IMR-90 (cell line): ENCODE data around the gene PITX1. TPM values are rescaled to one million over a fixed set of nuclear protein-coding genes. Genes with fewer than 3 reads are reported as not detected.
"Not testable (repeated sequence)": the region's sequence is repeated elsewhere in the genome, so short reads cannot be mapped to it uniquely, and the experiment has no call there.

Experiments
- ATAC-seq: fragments of 200-7000 bp; cut with Tn5 transposase; 2 replicates; pipeline ENCODE4 v1.9.1; 2020; ENCODE audit warnings: low read depth, mild to moderate bottlenecking, moderate library complexity
- BruUV-seq: library from RNA; stranded (reverse); fragments of 400-500 nt; replicated peaks from 2 replicates; lab custom pipeline; 2021; lab: Mats Ljungman, UMichigan
- CTCF ChIA-PET: fragments of 300-600 bp; formaldehyde crosslinking; extraction: SDS; loops from one replicate; lab custom pipeline; 2021; ENCODE audit warnings: antibody characterized with exemption; lab: Yijun Ruan, JAX
- POLR2A ChIA-PET: fragments of 300-600 bp; sonication (Branson Sonifier 250); formaldehyde crosslinking; loops from one replicate; lab custom pipeline; 2022; ENCODE audit warnings: antibody characterized with exemption; ENCODE audit not compliant: unreplicated experiment; lab: Charles Lee
- DNase-seq: peaks from one replicate; pipeline ENCODE4 v3.0.0; 2013
- H2AFZ ChIP-seq: replicated peaks from 2 replicates; pipeline ENCODE3; 2013; ENCODE audit warnings: low read length, mild to moderate bottlenecking; ENCODE audit not compliant: poor library complexity
- H2AK5ac ChIP-seq: 2 replicates; pipeline ENCODE4 v1.6.1; 2013; ENCODE audit warnings: low read depth, low read length, inconsistent platforms
- H2AK9ac ChIP-seq: replicated peaks from 2 replicates; pipeline ENCODE3; 2013; ENCODE audit warnings: mild to moderate bottlenecking, low read depth, low read length, moderate library complexity; ENCODE audit not compliant: poor library complexity
- H2BK120ac ChIP-seq: 2 replicates; pipeline ENCODE4 v1.6.1; 2013; ENCODE audit warnings: low read depth, low read length, inconsistent platforms
- H2BK15ac ChIP-seq: 3 replicates; pipeline ENCODE4 v1.6.1; 2013; ENCODE audit warnings: low read depth, low read length, inconsistent platforms
- H2BK20ac ChIP-seq: 2 replicates; pipeline ENCODE4 v1.6.1; 2013; ENCODE audit warnings: low read depth, mild to moderate bottlenecking, inconsistent platforms, low read length, moderate library complexity
- H2BK5ac ChIP-seq: 2 replicates; pipeline ENCODE4 v1.6.1; 2013; ENCODE audit warnings: mild to moderate bottlenecking, low read depth, low read length, inconsistent platforms; ENCODE audit not compliant: poor library complexity, severe bottlenecking
- H3K14ac ChIP-seq: replicated peaks from 2 replicates; pipeline ENCODE4 v1.6.1; 2013; ENCODE audit warnings: low read depth, low read length, inconsistent platforms
- H3K18ac ChIP-seq: 2 replicates; pipeline ENCODE4 v1.6.1; 2013; ENCODE audit warnings: low read depth, low read length, control low read depth
- H3K23ac ChIP-seq: 2 replicates; pipeline ENCODE4 v1.6.1; 2013; ENCODE audit warnings: low read depth, low read length, inconsistent platforms
- H3K27ac ChIP-seq: 2 replicates; pipeline ENCODE4 v1.5.1; 2013; ENCODE audit warnings: mild to moderate bottlenecking, control low read depth, low read length; ENCODE audit not compliant: insufficient read depth
- H3K27me3 ChIP-seq: 2 replicates; pipeline ENCODE4 v1.6.1; 2013; ENCODE audit warnings: low read length; ENCODE audit not compliant: control insufficient read depth, insufficient read depth
- H3K36me3 ChIP-seq: 2 replicates; pipeline ENCODE4 v1.6.1; 2013; ENCODE audit warnings: low read length, mixed read lengths; ENCODE audit not compliant: control insufficient read depth, insufficient read depth
- H3K4ac ChIP-seq: 2 replicates; pipeline ENCODE4 v1.6.1; 2013; ENCODE audit warnings: low read depth, low read length, inconsistent platforms
- H3K4me1 ChIP-seq: 2 replicates; pipeline ENCODE4 v1.6.1; 2013; ENCODE audit warnings: low read length, mixed read lengths; ENCODE audit not compliant: control insufficient read depth, insufficient read depth
- H3K4me2 ChIP-seq: 2 replicates; pipeline ENCODE4 v1.6.1; 2013; ENCODE audit warnings: low read depth, mild to moderate bottlenecking, control low read depth, low read length, moderate library complexity
- H3K4me3 ChIP-seq: 2 replicates; pipeline ENCODE4 v1.5.1; 2013; ENCODE audit warnings: low read depth, mild to moderate bottlenecking, control low read depth, low read length, moderate library complexity; ENCODE audit not compliant: insufficient read depth
- H3K56ac ChIP-seq: 2 replicates; pipeline ENCODE4 v1.6.1; 2013; ENCODE audit warnings: low read length, inconsistent platforms; ENCODE audit not compliant: insufficient read depth; ENCODE audit errors: extremely low read depth
- H3K79me1 ChIP-seq, 2 experiments: 2 replicates each; pipeline ENCODE4 v1.6.1; 2013; ENCODE audit warnings: low read length in 2 of 2, inconsistent platforms in 1 of 2, low read depth in 1 of 2
- H3K9ac ChIP-seq: 2 replicates; pipeline ENCODE4 v1.6.1; 2013; ENCODE audit warnings: low read depth, low read length, control low read depth
- H3K9me1 ChIP-seq: 2 replicates; pipeline ENCODE4 v1.6.1; 2013; ENCODE audit warnings: low read length, inconsistent platforms; ENCODE audit not compliant: insufficient read depth
- H3K9me3 ChIP-seq: 2 replicates; pipeline ENCODE4 v1.6.1; 2013; ENCODE audit warnings: low read length; ENCODE audit not compliant: control insufficient read depth, insufficient read depth
- H4K20me1 ChIP-seq: 2 replicates; pipeline ENCODE4 v1.6.1; 2013; ENCODE audit warnings: low read length, inconsistent platforms; ENCODE audit not compliant: insufficient read depth
- H4K5ac ChIP-seq: 2 replicates; pipeline ENCODE4 v1.6.1; 2013; ENCODE audit warnings: mild to moderate bottlenecking, low read depth, low read length, control low read depth
- H4K8ac ChIP-seq, 2 experiments: 2 replicates each; pipeline ENCODE4 v1.6.1; 2013; ENCODE audit warnings: low read depth in 2 of 2, low read length in 2 of 2, control low read depth in 1 of 2, inconsistent platforms in 1 of 2
- H4K91ac ChIP-seq: 2 replicates; pipeline ENCODE4 v1.6.1; 2013; ENCODE audit warnings: low read depth, low read length, inconsistent platforms; ENCODE audit not compliant: insufficient read depth
- WGBS, 2 experiments: methylation state at CpG; one replicate each; pipeline versions ENCODE4 v1.1.5 to v1.1.7; 2013; ENCODE audit warnings: missing lambda C conversion rate in 2 of 2; ENCODE audit not compliant: insufficient read length in 1 of 2; ENCODE audit errors: extremely low coverage in 2 of 2; 5-methylcytosine and 5-hydroxymethylcytosine counted together
- dilution Hi-C: fragments of 300-500 bp; cut with HindIII; formaldehyde crosslinking; loops from one replicate; pipeline ENCODE4 v1.14.3; 2018; ENCODE audit warnings: low sequenced_read_pairs; ENCODE audit not compliant: unreplicated experiment
- in situ Hi-C: fragments of 300-500 bp; cut with MboI; formaldehyde crosslinking; loops from 3 replicates; pipeline ENCODE4 v1.14.3; 2019; ENCODE audit warnings: low sequenced_read_pairs, inconsistent platforms, mixed read lengths
- intact Hi-C: fragments of 100-400 bp; cut with micrococcal nuclease; formaldehyde crosslinking; loops from 2 replicates; pipeline ENCODE4 v1.10.0; 2022
- polyA plus RNA-seq, 3 experiments: library from polyadenylated mRNA; depleted of rRNA; stranded (reverse); fragments of >200 nt; gene quantifications; 2 replicates each; pipeline ENCODE4 v1.2.3, GENCODE V29; 2012; ENCODE audit warnings: low replicate concordance in 1 of 3
- total RNA-seq: library from RNA; depleted of rRNA; stranded (reverse); fragments of >200 nt; gene quantifications from 2 replicates; pipeline ENCODE4 v1.2.3, GENCODE V29; 2012

PITX1 gene
- total and polyA plus RNA-seq, 2 of the 4 experiments (the other 2 are of a cell fraction), result 10.4 to 29.8 TPM

DNA sequence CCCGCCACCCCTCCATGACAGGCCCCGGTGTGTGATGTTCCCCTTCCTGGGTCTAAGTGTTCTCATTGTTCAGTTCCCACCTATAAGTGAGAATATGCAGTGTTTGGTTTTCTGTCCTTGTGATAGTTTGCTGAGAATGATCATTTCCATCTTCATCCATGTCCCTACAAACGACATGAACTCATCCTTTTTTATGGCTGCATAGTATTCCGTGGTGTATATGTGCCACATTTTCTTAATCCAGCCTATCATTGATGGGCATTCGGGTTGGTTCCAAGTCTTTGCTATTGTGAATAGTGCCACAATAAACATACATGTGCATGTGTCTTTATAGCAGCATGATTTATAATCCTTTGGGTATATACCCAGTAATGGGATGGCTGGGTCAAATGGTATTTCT lies 36.0 kb downstream of the PITX1 start:
- H2BK20ac ChIP-seq, H3K9me1 ChIP-seq, H3K23ac ChIP-seq, POLR2A ChIA-PET, in situ Hi-C loops, DNase-seq, H3K36me3 ChIP-seq, H2BK120ac ChIP-seq, H3K79me1 ChIP-seq, H3K4me3 ChIP-seq, H3K9ac ChIP-seq, H3K56ac ChIP-seq, CTCF ChIA-PET, H2AK5ac ChIP-seq, H2AK9ac ChIP-seq, H2AFZ ChIP-seq, H3K18ac ChIP-seq, H3K4ac ChIP-seq, H3K9me3 ChIP-seq, H3K27ac ChIP-seq, H4K91ac ChIP-seq, H3K4me1 ChIP-seq, H2BK15ac ChIP-seq, dilution Hi-C loops, H4K8ac ChIP-seq, H2BK5ac ChIP-seq, H3K14ac ChIP-seq, ATAC-seq, H4K20me1 ChIP-seq, BruUV-seq, H3K27me3 ChIP-seq, H3K4me2 ChIP-seq, H4K5ac ChIP-seq: not testable (repeated sequence)
- WGBS, 2 experiments, result no CpG with 5 or more reads among the region's 5 CpGs
- intact Hi-C loops, result loop anchor here (10.0 kb wide), 1 partner anchor 63 kb away; no protein-coding TSS in a partner anchor
